HEK293 (cell line): Measurements from ENCODE around the gene BCL7C.
A peak's percentile ranks its signal among the peaks of the same experiment; 100 is the strongest.

Experiments
- BCL11B ChIP-seq: fragments of 450-650 bp; formaldehyde crosslinking; IDR thresholded peaks from 2 replicates; pipeline ENCODE4 v1.5.1; 2016; ENCODE audit warnings: low read depth, missing biosample characterization, missing genetic modification characterization
- KLF9 ChIP-seq: fragments of 450-650 bp; formaldehyde crosslinking; IDR thresholded peaks from 2 replicates; pipeline ENCODE4 v1.5.1; 2016; ENCODE audit warnings: missing biosample characterization, missing genetic modification characterization, low read depth
- MYNN ChIP-seq: fragments of 450-650 bp; formaldehyde crosslinking; IDR thresholded peaks from 2 replicates; pipeline ENCODE4 v1.5.1; 2016; ENCODE audit warnings: missing biosample characterization, missing genetic modification characterization, borderline replicate concordance
- MZF1 ChIP-seq: fragments of 450-650 bp; formaldehyde crosslinking; IDR thresholded peaks from 2 replicates; pipeline ENCODE4 v1.5.1; 2017; ENCODE audit warnings: missing biosample characterization, missing genetic modification characterization, borderline replicate concordance
- SCRT2 ChIP-seq: fragments of 450-650 bp; formaldehyde crosslinking; IDR thresholded peaks from 2 replicates; pipeline ENCODE4 v1.5.1; 2016; ENCODE audit warnings: missing biosample characterization, missing genetic modification characterization
- YY1 ChIP-seq: fragments of 450-650 bp; formaldehyde crosslinking; IDR thresholded peaks from 2 replicates; pipeline ENCODE4 v1.5.1; 2018; ENCODE audit warnings: missing biosample characterization, missing genetic modification characterization
- ZBTB1 ChIP-seq: fragments of 450-650 bp; formaldehyde crosslinking; IDR thresholded peaks from 2 replicates; pipeline ENCODE4 v1.5.1; 2016; ENCODE audit warnings: missing biosample characterization, missing genetic modification characterization
- ZBTB20 ChIP-seq: fragments of 450-650 bp; formaldehyde crosslinking; IDR thresholded peaks from 2 replicates; pipeline ENCODE4 v1.5.1; 2016; ENCODE audit warnings: missing biosample characterization, missing genetic modification characterization
- ZNF221 ChIP-seq: fragments of 450-650 bp; formaldehyde crosslinking; IDR thresholded peaks from 2 replicates; pipeline ENCODE4 v1.5.1; 2017; ENCODE audit warnings: missing biosample characterization, missing genetic modification characterization, borderline replicate concordance
- ZNF24 ChIP-seq: fragments of 450-650 bp; formaldehyde crosslinking; IDR thresholded peaks from 2 replicates; pipeline ENCODE4 v1.5.1; 2016; ENCODE audit warnings: missing biosample characterization, missing genetic modification characterization
- ZNF266 ChIP-seq: fragments of 450-650 bp; formaldehyde crosslinking; IDR thresholded peaks from 2 replicates; pipeline ENCODE4 v1.5.1; 2016; ENCODE audit warnings: missing biosample characterization, missing genetic modification characterization, low read depth
- ZNF324 ChIP-seq: fragments of 450-650 bp; formaldehyde crosslinking; IDR thresholded peaks from 2 replicates; pipeline ENCODE4 v1.5.1; 2016; ENCODE audit warnings: missing biosample characterization, missing genetic modification characterization
- ZNF335 ChIP-seq: fragments of 450-650 bp; formaldehyde crosslinking; conservative IDR thresholded peaks from 2 replicates; pipeline ENCODE4 v1.5.1; 2016; ENCODE audit warnings: missing biosample characterization, missing genetic modification characterization
- ZNF394 ChIP-seq: fragments of 450-650 bp; formaldehyde crosslinking; IDR thresholded peaks from 2 replicates; pipeline ENCODE4 v1.5.1; 2016; ENCODE audit warnings: missing biosample characterization, missing genetic modification characterization, mild to moderate bottlenecking, moderate library complexity, borderline replicate concordance
- ZNF548 ChIP-seq: fragments of 450-650 bp; formaldehyde crosslinking; IDR thresholded peaks from 2 replicates; pipeline ENCODE4 v1.5.1; 2016; ENCODE audit warnings: missing biosample characterization, missing genetic modification characterization
- ZNF707 ChIP-seq: fragments of 450-650 bp; formaldehyde crosslinking; IDR thresholded peaks from 2 replicates; pipeline ENCODE4 v1.5.1; 2016; ENCODE audit warnings: missing biosample characterization, missing genetic modification characterization
- ZNF791 ChIP-seq: fragments of 450-650 bp; formaldehyde crosslinking; IDR thresholded peaks from 2 replicates; pipeline ENCODE4 v1.5.1; 2016; ENCODE audit warnings: missing biosample characterization, missing genetic modification characterization
- ZNF837 ChIP-seq: fragments of 450-650 bp; formaldehyde crosslinking; IDR thresholded peaks from 2 replicates; pipeline ENCODE4 v1.5.1; 2016; ENCODE audit warnings: missing biosample characterization, missing genetic modification characterization
- ZXDB ChIP-seq: fragments of 450-650 bp; formaldehyde crosslinking; IDR thresholded peaks from 2 replicates; pipeline ENCODE4 v1.5.1; 2016; ENCODE audit warnings: missing biosample characterization, missing genetic modification characterization
- TF ChIP-seq, protein P1 (sequence below): fragments of 450-650 bp; formaldehyde crosslinking; IDR thresholded peaks from 2 replicates; pipeline ENCODE4 v1.5.1; 2016; ENCODE audit warnings: missing biosample characterization, missing genetic modification characterization
- TF ChIP-seq, protein P2 (sequence below): fragments of 450-650 bp; IDR thresholded peaks from 2 replicates; pipeline ENCODE4 v1.5.1; 2018; ENCODE audit warnings: missing biosample characterization, missing genetic modification characterization
- TF ChIP-seq, protein P3 (sequence below): fragments of 450-650 bp; formaldehyde crosslinking; conservative IDR thresholded peaks from 2 replicates; pipeline ENCODE4 v1.5.1; 2016; ENCODE audit warnings: low read depth, missing biosample characterization, missing genetic modification characterization
- TF ChIP-seq, protein P4 (sequence below): fragments of 450-650 bp; formaldehyde crosslinking; IDR thresholded peaks from 2 replicates; pipeline ENCODE4 v1.5.0; 2017; ENCODE audit warnings: missing biosample characterization, missing genetic modification characterization, borderline replicate concordance
- TF ChIP-seq, protein P5 (sequence below): fragments of 450-650 bp; formaldehyde crosslinking; IDR thresholded peaks from 2 replicates; pipeline ENCODE4 v1.5.1; 2016; ENCODE audit warnings: missing biosample characterization, missing genetic modification characterization
- TF ChIP-seq, protein P6 (sequence below): fragments of 450-650 bp; formaldehyde crosslinking; IDR thresholded peaks from 2 replicates; pipeline ENCODE4 v1.5.1; 2016; ENCODE audit warnings: missing biosample characterization, missing genetic modification characterization

BCL7C gene

DNA sequence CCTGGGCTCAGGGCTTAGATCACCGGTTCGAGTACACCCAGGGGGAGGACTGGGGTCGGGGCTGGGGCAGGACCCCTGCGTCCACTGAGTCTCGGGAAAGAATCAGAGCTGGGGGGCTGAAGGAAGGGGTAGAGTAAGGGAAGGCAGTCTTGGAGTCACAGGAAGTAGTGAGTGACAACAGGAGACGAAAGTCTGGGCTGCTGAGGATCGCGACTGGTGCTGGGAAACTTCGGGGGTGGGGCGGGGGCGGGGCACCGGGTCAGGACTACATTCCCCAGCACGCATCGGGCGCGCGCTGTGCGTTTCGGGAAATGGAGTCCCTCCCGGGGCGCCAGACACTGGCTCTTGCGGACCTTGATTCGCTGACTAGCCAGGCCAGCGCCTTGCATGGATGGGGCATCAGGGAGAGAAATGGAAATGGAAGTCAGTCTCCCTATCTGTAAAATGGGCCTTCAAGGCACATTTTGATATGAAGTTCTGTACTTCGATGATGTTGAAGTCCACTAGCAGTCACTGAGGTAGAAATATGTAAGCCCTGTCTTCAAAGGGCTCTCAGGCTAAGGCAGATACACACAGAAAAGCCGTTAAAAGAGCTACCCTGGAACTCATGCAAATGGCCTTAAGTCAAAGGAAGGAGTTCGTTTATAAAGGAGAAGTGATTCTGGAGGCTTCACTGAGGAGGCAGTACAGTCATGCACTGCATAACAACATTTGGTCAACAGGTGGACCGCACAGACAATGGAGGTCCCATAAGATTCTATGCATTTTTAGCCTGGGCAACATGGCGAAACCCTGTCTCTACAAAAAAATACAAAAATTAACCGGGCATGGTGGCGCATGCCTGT lies 3.2 kb upstream of the BCL7C start (continued):
- TF ChIP-seq ZBTB20, result 0 out of 2 replicates have a peak, but pooled peaks have one; percentile 40
- no peak for TF ChIP-seq MYNN (tag by site-specific recombination)
- no peak for TF ChIP-seq ZNF394 (tag by site-specific recombination)
- no peak for TF ChIP-seq MZF1 (tag by site-specific recombination)
- TF ChIP-seq, protein P1, sequence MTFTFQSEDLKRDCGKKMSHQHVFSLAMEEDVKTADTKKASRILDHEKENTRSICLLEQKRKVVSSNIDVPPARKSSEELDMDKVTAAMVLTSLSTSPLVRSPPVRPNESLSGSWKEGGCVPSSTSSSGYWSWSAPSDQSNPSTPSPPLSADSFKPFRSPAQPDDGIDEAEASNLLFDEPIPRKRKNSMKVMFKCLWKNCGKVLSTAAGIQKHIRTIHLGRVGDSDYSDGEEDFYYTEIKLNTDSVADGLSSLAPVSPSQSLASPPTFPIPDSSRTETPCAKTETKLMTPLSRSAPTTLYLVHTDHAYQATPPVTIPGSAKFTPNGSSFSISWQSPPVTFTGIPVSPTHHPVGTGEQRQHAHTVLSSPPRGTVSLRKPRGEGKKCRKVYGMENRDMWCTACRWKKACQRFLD (tag by site-specific recombination), result no peak
- TF ChIP-seq, protein P2, sequence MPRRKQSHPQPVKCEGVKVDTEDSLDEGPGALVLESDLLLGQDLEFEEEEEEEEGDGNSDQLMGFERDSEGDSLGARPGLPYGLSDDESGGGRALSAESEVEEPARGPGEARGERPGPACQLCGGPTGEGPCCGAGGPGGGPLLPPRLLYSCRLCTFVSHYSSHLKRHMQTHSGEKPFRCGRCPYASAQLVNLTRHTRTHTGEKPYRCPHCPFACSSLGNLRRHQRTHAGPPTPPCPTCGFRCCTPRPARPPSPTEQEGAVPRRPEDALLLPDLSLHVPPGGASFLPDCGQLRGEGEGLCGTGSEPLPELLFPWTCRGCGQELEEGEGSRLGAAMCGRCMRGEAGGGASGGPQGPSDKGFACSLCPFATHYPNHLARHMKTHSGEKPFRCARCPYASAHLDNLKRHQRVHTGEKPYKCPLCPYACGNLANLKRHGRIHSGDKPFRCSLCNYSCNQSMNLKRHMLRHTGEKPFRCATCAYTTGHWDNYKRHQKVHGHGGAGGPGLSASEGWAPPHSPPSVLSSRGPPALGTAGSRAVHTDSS, result no peak
- no peak for TF ChIP-seq ZNF837 (tag by site-specific recombination)
- TF ChIP-seq, protein P3, sequence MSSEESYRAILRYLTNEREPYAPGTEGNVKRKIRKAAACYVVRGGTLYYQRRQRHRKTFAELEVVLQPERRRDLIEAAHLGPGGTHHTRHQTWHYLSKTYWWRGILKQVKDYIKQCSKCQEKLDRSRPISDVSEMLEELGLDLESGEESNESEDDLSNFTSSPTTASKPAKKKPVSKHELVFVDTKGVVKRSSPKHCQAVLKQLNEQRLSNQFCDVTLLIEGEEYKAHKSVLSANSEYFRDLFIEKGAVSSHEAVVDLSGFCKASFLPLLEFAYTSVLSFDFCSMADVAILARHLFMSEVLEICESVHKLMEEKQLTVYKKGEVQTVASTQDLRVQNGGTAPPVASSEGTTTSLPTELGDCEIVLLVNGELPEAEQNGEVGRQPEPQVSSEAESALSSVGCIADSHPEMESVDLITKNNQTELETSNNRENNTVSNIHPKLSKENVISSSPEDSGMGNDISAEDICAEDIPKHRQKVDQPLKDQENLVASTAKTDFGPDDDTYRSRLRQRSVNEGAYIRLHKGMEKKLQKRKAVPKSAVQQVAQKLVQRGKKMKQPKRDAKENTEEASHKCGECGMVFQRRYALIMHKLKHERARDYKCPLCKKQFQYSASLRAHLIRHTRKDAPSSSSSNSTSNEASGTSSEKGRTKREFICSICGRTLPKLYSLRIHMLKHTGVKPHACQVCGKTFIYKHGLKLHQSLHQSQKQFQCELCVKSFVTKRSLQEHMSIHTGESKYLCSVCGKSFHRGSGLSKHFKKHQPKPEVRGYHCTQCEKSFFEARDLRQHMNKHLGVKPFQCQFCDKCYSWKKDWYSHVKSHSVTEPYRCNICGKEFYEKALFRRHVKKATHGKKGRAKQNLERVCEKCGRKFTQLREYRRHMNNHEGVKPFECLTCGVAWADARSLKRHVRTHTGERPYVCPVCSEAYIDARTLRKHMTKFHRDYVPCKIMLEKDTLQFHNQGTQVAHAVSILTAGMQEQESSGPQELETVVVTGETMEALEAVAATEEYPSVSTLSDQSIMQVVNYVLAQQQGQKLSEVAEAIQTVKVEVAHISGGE (tag by site-specific recombination), result peak; percentile 76
- no peak for TF ChIP-seq ZBTB1
- TF ChIP-seq BCL11B (tag by site-specific recombination), result no peak
- TF ChIP-seq ZNF548, result no peak
- TF ChIP-seq ZNF707 (tag by site-specific recombination), result no peak
- TF ChIP-seq, protein P4, sequence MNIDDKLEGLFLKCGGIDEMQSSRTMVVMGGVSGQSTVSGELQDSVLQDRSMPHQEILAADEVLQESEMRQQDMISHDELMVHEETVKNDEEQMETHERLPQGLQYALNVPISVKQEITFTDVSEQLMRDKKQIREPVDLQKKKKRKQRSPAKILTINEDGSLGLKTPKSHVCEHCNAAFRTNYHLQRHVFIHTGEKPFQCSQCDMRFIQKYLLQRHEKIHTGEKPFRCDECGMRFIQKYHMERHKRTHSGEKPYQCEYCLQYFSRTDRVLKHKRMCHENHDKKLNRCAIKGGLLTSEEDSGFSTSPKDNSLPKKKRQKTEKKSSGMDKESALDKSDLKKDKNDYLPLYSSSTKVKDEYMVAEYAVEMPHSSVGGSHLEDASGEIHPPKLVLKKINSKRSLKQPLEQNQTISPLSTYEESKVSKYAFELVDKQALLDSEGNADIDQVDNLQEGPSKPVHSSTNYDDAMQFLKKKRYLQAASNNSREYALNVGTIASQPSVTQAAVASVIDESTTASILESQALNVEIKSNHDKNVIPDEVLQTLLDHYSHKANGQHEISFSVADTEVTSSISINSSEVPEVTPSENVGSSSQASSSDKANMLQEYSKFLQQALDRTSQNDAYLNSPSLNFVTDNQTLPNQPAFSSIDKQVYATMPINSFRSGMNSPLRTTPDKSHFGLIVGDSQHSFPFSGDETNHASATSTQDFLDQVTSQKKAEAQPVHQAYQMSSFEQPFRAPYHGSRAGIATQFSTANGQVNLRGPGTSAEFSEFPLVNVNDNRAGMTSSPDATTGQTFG (tag by site-specific recombination), result no peak
- TF ChIP-seq, protein P5, sequence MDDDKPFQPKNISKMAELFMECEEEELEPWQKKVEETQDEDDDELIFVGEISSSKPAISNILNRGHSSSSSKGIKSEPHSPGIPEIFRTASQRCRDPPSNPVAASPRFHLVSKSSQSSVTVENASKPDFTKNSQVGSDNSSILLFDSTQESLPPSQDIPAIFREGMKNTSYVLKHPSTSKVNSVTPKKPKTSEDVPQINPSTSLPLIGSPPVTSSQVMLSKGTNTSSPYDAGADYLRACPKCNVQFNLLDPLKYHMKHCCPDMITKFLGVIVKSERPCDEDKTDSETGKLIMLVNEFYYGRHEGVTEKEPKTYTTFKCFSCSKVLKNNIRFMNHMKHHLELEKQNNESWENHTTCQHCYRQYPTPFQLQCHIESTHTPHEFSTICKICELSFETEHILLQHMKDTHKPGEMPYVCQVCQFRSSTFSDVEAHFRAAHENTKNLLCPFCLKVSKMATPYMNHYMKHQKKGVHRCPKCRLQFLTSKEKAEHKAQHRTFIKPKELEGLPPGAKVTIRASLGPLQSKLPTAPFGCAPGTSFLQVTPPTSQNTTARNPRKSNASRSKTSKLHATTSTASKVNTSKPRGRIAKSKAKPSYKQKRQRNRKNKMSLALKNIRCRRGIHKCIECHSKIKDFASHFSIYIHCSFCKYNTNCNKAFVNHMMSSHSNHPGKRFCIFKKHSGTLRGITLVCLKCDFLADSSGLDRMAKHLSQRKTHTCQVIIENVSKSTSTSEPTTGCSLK (tag by site-specific recombination), result no peak
- TF ChIP-seq ZXDB (tag by site-specific recombination), result no peak
- TF ChIP-seq ZNF221 (tag by site-specific recombination), result no peak
- peak; percentile 72 for TF ChIP-seq KLF9
- TF ChIP-seq ZNF266 (tag by site-specific recombination), result no peak
- TF ChIP-seq, protein P6, sequence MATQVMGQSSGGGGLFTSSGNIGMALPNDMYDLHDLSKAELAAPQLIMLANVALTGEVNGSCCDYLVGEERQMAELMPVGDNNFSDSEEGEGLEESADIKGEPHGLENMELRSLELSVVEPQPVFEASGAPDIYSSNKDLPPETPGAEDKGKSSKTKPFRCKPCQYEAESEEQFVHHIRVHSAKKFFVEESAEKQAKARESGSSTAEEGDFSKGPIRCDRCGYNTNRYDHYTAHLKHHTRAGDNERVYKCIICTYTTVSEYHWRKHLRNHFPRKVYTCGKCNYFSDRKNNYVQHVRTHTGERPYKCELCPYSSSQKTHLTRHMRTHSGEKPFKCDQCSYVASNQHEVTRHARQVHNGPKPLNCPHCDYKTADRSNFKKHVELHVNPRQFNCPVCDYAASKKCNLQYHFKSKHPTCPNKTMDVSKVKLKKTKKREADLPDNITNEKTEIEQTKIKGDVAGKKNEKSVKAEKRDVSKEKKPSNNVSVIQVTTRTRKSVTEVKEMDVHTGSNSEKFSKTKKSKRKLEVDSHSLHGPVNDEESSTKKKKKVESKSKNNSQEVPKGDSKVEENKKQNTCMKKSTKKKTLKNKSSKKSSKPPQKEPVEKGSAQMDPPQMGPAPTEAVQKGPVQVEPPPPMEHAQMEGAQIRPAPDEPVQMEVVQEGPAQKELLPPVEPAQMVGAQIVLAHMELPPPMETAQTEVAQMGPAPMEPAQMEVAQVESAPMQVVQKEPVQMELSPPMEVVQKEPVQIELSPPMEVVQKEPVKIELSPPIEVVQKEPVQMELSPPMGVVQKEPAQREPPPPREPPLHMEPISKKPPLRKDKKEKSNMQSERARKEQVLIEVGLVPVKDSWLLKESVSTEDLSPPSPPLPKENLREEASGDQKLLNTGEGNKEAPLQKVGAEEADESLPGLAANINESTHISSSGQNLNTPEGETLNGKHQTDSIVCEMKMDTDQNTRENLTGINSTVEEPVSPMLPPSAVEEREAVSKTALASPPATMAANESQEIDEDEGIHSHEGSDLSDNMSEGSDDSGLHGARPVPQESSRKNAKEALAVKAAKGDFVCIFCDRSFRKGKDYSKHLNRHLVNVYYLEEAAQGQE (tag by site-specific recombination), result no peak
- TF ChIP-seq ZNF324 (tag by site-specific recombination), result no peak
- peak; percentile 58 for TF ChIP-seq ZNF335
- TF ChIP-seq ZNF24 (tag by site-specific recombination), result no peak
- TF ChIP-seq ZNF791, result no peak
- peak; percentile 96 for TF ChIP-seq SCRT2 (tag by site-specific recombination)
- peak; percentile 44; the same call in 1 of the 2 replicates for TF ChIP-seq YY1 (tag by site-specific recombination)
